Upper lobe of right lung (tissue), 1 donor: ENCODE measurements around the gene ETV3L. TPM values are rescaled to one million over a fixed set of nuclear protein-coding genes. Genes with fewer than 3 reads are reported as not detected.
A peak's percentile ranks its signal among the peaks of the same experiment; 100 is the strongest.

Source experiments
- ATAC-seq: fragments of 200-7000 bp; cut with Tn5 transposase; one replicate; pipeline ENCODE4 v1.9.1; 2020; ENCODE audit warnings: mild to moderate bottlenecking, moderate library complexity
- DNase-seq: peaks from one replicate; pipeline ENCODE4 v3.0.0-alpha.2; 2020
- H3K27ac ChIP-seq: fragments of 200-600 bp; one replicate; pipeline ENCODE4 v1.8.0; 2022
- H3K27me3 ChIP-seq: fragments of 200-600 bp; one replicate; pipeline ENCODE4 v1.8.0; 2022; ENCODE audit warnings: mild to moderate bottlenecking
- H3K36me3 ChIP-seq: fragments of 200-600 bp; one replicate; pipeline ENCODE4 v1.8.0; 2022
- H3K4me1 ChIP-seq: fragments of 200-600 bp; one replicate; pipeline ENCODE4 v1.8.0; 2022
- H3K4me3 ChIP-seq: fragments of 200-600 bp; one replicate; pipeline ENCODE4 v1.8.0; 2022; ENCODE audit warnings: mild to moderate bottlenecking
- H3K9me3 ChIP-seq: fragments of 200-600 bp; one replicate; pipeline ENCODE4 v1.8.0; 2022
- CTCF ChIP-seq: fragments of 200-600 bp; IDR thresholded peaks from one replicate; pipeline ENCODE4 v1.8.0; 2022; ENCODE audit warnings: antibody characterized with exemption
- intact Hi-C: fragments of 100-400 bp; cut with DNase I; formaldehyde crosslinking; loops from one replicate; pipeline ENCODE4 v1.11.0; 2022
- total RNA-seq: library from RNA; stranded (reverse); fragmentation: NEBNext Ultra II Directional; extraction: Animal tissue kit (Norgen Biotek cat#: 25700); gene quantifications from one replicate; pipeline ENCODE4 v1.2.1, GENCODE V29; 2021
- donor health status: DM: no; HTN: yes; CAD: no; lungs with severe emphysema.

Gene ETV3L
- total RNA-seq, 1 donor from 2014 or later = not detected

GRCh38 chr1:157085421-157085820 lies 14.2 kb downstream of the ETV3L start:
- Histone ChIP-seq H3K27ac (no peak overlapping the region), H3K36me3 (no peaks in the 10 kb centered on the region), H3K27me3 (no peaks in the 10 kb centered on the region), H3K4me1 (peaks cover 2% of the 10 kb centered on the region), H3K4me3 (no peak overlapping the region), H3K9me3 (no peaks in the 10 kb centered on the region)
- no peak for ATAC-seq
- intact Hi-C loops = no loop called here
- no peak for TF ChIP-seq CTCF
- DNase-seq = peak; percentile 21

- H3K4me3 ChIP-seq = no peak overlapping the region
- DNase-seq = peak; percentile 12
- H3K9me3 ChIP-seq = no peaks in the 10 kb centered on the region
- H3K4me1 ChIP-seq = no peaks in the 10 kb centered on the region
- H3K27me3 ChIP-seq = no peaks in the 10 kb centered on the region
- no peak for ATAC-seq
- no peak overlapping the region for H3K27ac ChIP-seq
- TF ChIP-seq CTCF = no peak
- intact Hi-C loops = no loop called here
- H3K36me3 ChIP-seq = no peaks in the 10 kb centered on the region
These were observed 14.9 kb downstream of the ETV3L start for GRCh38 chr1:157084720-157085119.

GRCh38 chr1:157081707-157082106 lies 17.9 kb downstream of the ETV3L start:
- no peak for ATAC-seq
- H3K4me3 ChIP-seq = no peak overlapping the region
- H3K36me3 ChIP-seq = no peaks in the 10 kb centered on the region
- H3K4me1 ChIP-seq = no peaks in the 10 kb centered on the region
- no peaks in the 10 kb centered on the region for H3K27me3 ChIP-seq
- no peak for TF ChIP-seq CTCF
- no peak for DNase-seq
- intact Hi-C loops = no loop called here
- no peaks in the 10 kb centered on the region for H3K9me3 ChIP-seq
- no peak overlapping the region for H3K27ac ChIP-seq

- no peak for ATAC-seq
- Histone ChIP-seq H3K4me3 (no peak overlapping the region), H3K27me3 (no peaks in the 10 kb centered on the region)
These were observed 18.9 kb downstream of the ETV3L start for GRCh38 chr1:157080714-157081113.

GRCh38 chr1:157077394-157077793 lies 22.2 kb downstream of the ETV3L start:
- intact Hi-C loops = no loop called here
- H3K27ac ChIP-seq = no peak overlapping the region
- no peaks in the 10 kb centered on the region for H3K9me3 ChIP-seq
- no peak overlapping the region for H3K4me3 ChIP-seq
- no peaks in the 10 kb centered on the region for H3K27me3 ChIP-seq
- H3K4me1 ChIP-seq = no peaks in the 10 kb centered on the region
- ATAC-seq (no peak), DNase-seq (no peak)
- TF ChIP-seq CTCF = no peak
- no peaks in the 10 kb centered on the region for H3K36me3 ChIP-seq

More at GRCh38 chr1:157080714-157081113, 18.9 kb downstream of the ETV3L start:
- TF ChIP-seq CTCF = no peak
- DNase-seq = no peak
- no peaks in the 10 kb centered on the region for H3K36me3 ChIP-seq
- no peaks in the 10 kb centered on the region for H3K9me3 ChIP-seq
- H3K27ac ChIP-seq = no peak overlapping the region
- no peaks in the 10 kb centered on the region for H3K4me1 ChIP-seq
- intact Hi-C loops = no loop called here

- peak overlapping the region; percentile 27 for H3K4me3 ChIP-seq
- intact Hi-C loops = no loop called here
- peak; percentile 84 for ATAC-seq
These were observed 25.5 kb downstream of the ETV3L start for GRCh38 chr1:157073944-157074685.

More at GRCh38 chr1:157073944-157074685, 25.5 kb downstream of the ETV3L start:
- Histone ChIP-seq H3K9me3 (no peaks in the 10 kb centered on the region), H3K27me3 (no peaks in the 10 kb centered on the region), H3K27ac (no peak overlapping the region), H3K36me3 (no peaks in the 10 kb centered on the region), H3K4me1 (no peaks in the 10 kb centered on the region)
- TF ChIP-seq CTCF = peak; percentile 78
- DNase-seq = peak; percentile 83
